K562 (cell line): ENCODE data around the gene CDC26. TPM values are rescaled to one million over a fixed set of nuclear protein-coding genes. Genes with fewer than 3 reads are reported as not detected.
A peak's percentile ranks its signal among the peaks of the same experiment; 100 is the strongest.

Experiments
- ATAC-seq: fragments of 200-7000 bp; cut with Tn5 transposase; 3 replicates; pipeline ENCODE4 v1.9.1; 2020; ENCODE audit warnings: moderate library complexity
- BruUV-seq: library from RNA; stranded (reverse); fragments of 400-500 nt; replicated peaks from 2 replicates; lab custom pipeline; 2021; lab: Mats Ljungman, UMichigan
- CTCF ChIA-PET: fragments of 300-600 bp; formaldehyde crosslinking; extraction: SDS; loops from one replicate; lab custom pipeline; 2021; ENCODE audit warnings: low intra/inter-chr PET ratio; lab: Yijun Ruan, JAX
- POLR2A ChIA-PET: fragments of 300-600, 350-650 bp; sonication (Branson Sonifier 250); formaldehyde crosslinking; extraction: SDS; loops from one replicate; lab custom pipeline; 2021; ENCODE audit warnings: antibody characterized with exemption, inconsistent platforms; lab: Yijun Ruan, JAX
- DNase-seq, 4 experiments: peaks; one replicate each; pipeline versions ENCODE4 v3.0.0 to v3.0.0-alpha.2; 2011 to 2018; ENCODE audit warnings: low spot score in 3 of 4, mixed read lengths in 3 of 4; ENCODE audit errors: extremely low read depth in 1 of 4
- FAIRE-seq: peaks from 2 replicates; lab custom pipeline; 2011; peaks lifted over from hg19 to GRCh38; lab: Jason Lieb, UNC
- H2AFZ ChIP-seq: 2 replicates; pipeline ENCODE4 v1.6.0; 2011; ENCODE audit warnings: low read depth, low read length, control low read depth, inconsistent platforms
- H3K27ac ChIP-seq: fragments of 200-600 bp; 3 replicates; pipeline ENCODE4 v1.8.0; 2011; ENCODE audit warnings: low read depth, mild to moderate bottlenecking, control low read depth, inconsistent platforms, low read length, moderate library complexity, mixed read lengths; ENCODE audit errors: extremely low read depth
- H3K27me3 ChIP-seq, 2 experiments: fragments of 300-600 bp in 1 of 2; 2 replicates in 1 of 2; 3 replicates in 1 of 2; pipeline versions ENCODE4 v1.6.0 to v1.8.0; 2011; ENCODE audit warnings: inconsistent platforms in 2 of 2, low read length in 2 of 2, mild to moderate bottlenecking in 1 of 2, mixed read lengths in 1 of 2, moderate library complexity in 1 of 2; ENCODE audit not compliant: control insufficient read depth in 2 of 2, insufficient read depth in 2 of 2
- H3K36me3 ChIP-seq: fragments of 300-600 bp; 3 replicates; pipeline ENCODE4 v1.8.0; 2011; ENCODE audit warnings: mild to moderate bottlenecking, low read length, inconsistent platforms; ENCODE audit not compliant: control insufficient read depth, insufficient read depth
- H3K4me1 ChIP-seq, 2 experiments: fragments of 200-600 bp in 1 of 2; replicated peaks in 1 of 2; 2 replicates in 1 of 2; 3 replicates in 1 of 2; pipeline versions ENCODE4 v1.5.1 to v1.8.0; 2011; ENCODE audit warnings: inconsistent platforms in 2 of 2, low read length in 2 of 2, mild to moderate bottlenecking in 1 of 2, mixed read lengths in 1 of 2, moderate library complexity in 1 of 2; ENCODE audit not compliant: control insufficient read depth in 2 of 2, insufficient read depth in 2 of 2
- H3K4me2 ChIP-seq: 2 replicates; pipeline ENCODE4 v1.6.1; 2011; ENCODE audit warnings: low read length, control low read depth, inconsistent platforms, mixed read lengths; ENCODE audit not compliant: insufficient read depth
- H3K4me3 ChIP-seq: fragments of 200-600 bp; sonication (generic), shearing (Covaris generic); 2 replicates; pipeline ENCODE4 v1.5.1; 2016; ENCODE audit warnings: control low read depth, inconsistent platforms
- H3K79me2 ChIP-seq: fragments of 200-600 bp; 3 replicates; pipeline ENCODE4 v1.8.0; 2011; ENCODE audit warnings: low read length, inconsistent platforms; ENCODE audit not compliant: control insufficient read depth, insufficient read depth
- H3K9ac ChIP-seq, 2 experiments: 2 replicates each; pipeline versions ENCODE4 v1.6.0 to v1.6.1; 2011; ENCODE audit warnings: low read depth in 2 of 2, low read length in 2 of 2, control low read depth in 1 of 2, inconsistent platforms in 1 of 2, mild to moderate bottlenecking in 1 of 2, mixed read lengths in 1 of 2; ENCODE audit not compliant: insufficient read depth in 1 of 2
- H3K9me1 ChIP-seq: one replicate; pipeline ENCODE4 v1.6.0; 2011; ENCODE audit warnings: inconsistent platforms, mild to moderate bottlenecking, low read length, moderate library complexity; ENCODE audit not compliant: control insufficient read depth, insufficient read depth
- H3K9me3 ChIP-seq: replicated peaks from 2 replicates; pipeline ENCODE4 v1.5.1; 2011; ENCODE audit warnings: low read depth, low read length, inconsistent platforms; ENCODE audit not compliant: control insufficient read depth, insufficient read depth
- H4K20me1 ChIP-seq: replicated peaks from 2 replicates; pipeline ENCODE4 v1.6.1; 2011; ENCODE audit warnings: low read length, inconsistent platforms, mixed read lengths; ENCODE audit not compliant: control insufficient read depth, insufficient read depth
- CEBPZ ChIP-seq: fragments of 150-350 bp; IDR thresholded peaks from 2 replicates; pipeline ENCODE4 v1.6.1; 2014; ENCODE audit warnings: low read depth, mild to moderate bottlenecking, low read length, borderline replicate concordance
- CSDE1 ChIP-seq, 2 experiments: fragments of 450-650 bp; IDR thresholded peaks; 2 replicates each; pipeline ENCODE4 v1.6.1; 2016; ENCODE audit warnings: mild to moderate bottlenecking in 1 of 2
- ETV5 ChIP-seq: sonication (generic); formaldehyde crosslinking; IDR thresholded peaks from 2 replicates; pipeline ENCODE4 v1.4.0; 2020; ENCODE audit warnings: low read depth, mild to moderate bottlenecking, missing genetic modification reagents
- HNRNPUL1 ChIP-seq: fragments of 200-400 bp; formaldehyde crosslinking; IDR thresholded peaks from 2 replicates; pipeline ENCODE4 v1.6.1; 2017; ENCODE audit warnings: low read length
- KAT8 ChIP-seq: fragments of 450-650 bp; IDR thresholded peaks from 2 replicates; pipeline ENCODE4 v1.6.1; 2016; ENCODE audit warnings: low read depth, mild to moderate bottlenecking
- L3MBTL2 ChIP-seq: fragments of 450-650 bp; IDR thresholded peaks from 2 replicates; pipeline ENCODE4 v1.6.1; 2016; ENCODE audit warnings: mild to moderate bottlenecking, moderate library complexity
- MEF2A ChIP-seq: IDR thresholded peaks from 2 replicates; pipeline ENCODE4 v1.6.1; 2011; ENCODE audit warnings: low read depth, mild to moderate bottlenecking, low read length, moderate library complexity; ENCODE audit not compliant: control insufficient read depth
- NEUROD1 ChIP-seq: fragments of 150-350 bp; IDR thresholded peaks from 2 replicates; pipeline ENCODE4 v1.6.1; 2014; ENCODE audit warnings: borderline replicate concordance, low read length, low read depth; ENCODE audit not compliant: partially characterized antibody
- SPI1 ChIP-seq: IDR thresholded peaks from 2 replicates; pipeline ENCODE4 v1.6.1; 2011; ENCODE audit warnings: low read depth, low read length, control low read depth, borderline replicate concordance
- TCF7L2 ChIP-seq: fragments of 150-350 bp; IDR thresholded peaks from 2 replicates; pipeline ENCODE4 v1.6.1; 2016; ENCODE audit warnings: low read depth, mild to moderate bottlenecking, low read length, moderate library complexity
- YBX1 ChIP-seq: fragments of 450-650 bp; IDR thresholded peaks from 2 replicates; pipeline ENCODE4 v1.7.1; 2016; ENCODE audit warnings: mild to moderate bottlenecking
- ZBTB43 ChIP-seq: sonication (generic); formaldehyde crosslinking; IDR thresholded peaks from 2 replicates; pipeline ENCODE4 v1.8.0; 2023; ENCODE audit warnings: mild to moderate bottlenecking, missing genetic modification reagents
- ZNF143 ChIP-seq: sonication (generic); formaldehyde crosslinking; IDR thresholded peaks from 2 replicates; pipeline ENCODE4 v1.9.0; 2022; ENCODE audit warnings: mild to moderate bottlenecking, missing genetic modification reagents
- ZNF830 ChIP-seq: fragments of 250-450 bp; sonication (Bioruptor Pico); IDR thresholded peaks from 2 replicates; pipeline ENCODE4 v1.5.0; 2021; ENCODE audit warnings: mild to moderate bottlenecking
- WGBS: fragments of 100-300 bp; shearing (Covaris generic); methylation state at CpG from one replicate; pipeline ENCODE4 v1.1.6; 2016; ENCODE audit warnings: low coverage, mixed read lengths; ENCODE audit not compliant: insufficient coverage; ENCODE audit errors: missing lambda C conversion rate; 5-methylcytosine and 5-hydroxymethylcytosine counted together
- in situ Hi-C: fragments of 300-500 bp; cut with MboI; formaldehyde crosslinking; loops from 4 replicates; pipeline ENCODE4 v1.15.0; 2018; ENCODE audit warnings: inconsistent platforms, mixed read lengths
- intact Hi-C: fragments of 100-400 bp; cut with micrococcal nuclease; formaldehyde crosslinking; loops from 2 replicates; pipeline ENCODE4 v1.14.2; 2022
- polyA plus RNA-seq, 8 experiments: library from polyadenylated mRNA; depleted of rRNA in 4 of 8; stranded (reverse) in 5 of 8; unstranded in 3 of 8; fragments of >200 nt; fragmentation: Nextera tagmentation in 2 of 8; fragmentation: Illumina TruSeq in 1 of 8; extraction: Ambion mirVana in 2 of 8; extraction: Trizol in 1 of 8; gene quantifications; 2 replicates each; pipeline versions ENCODE4 v1.2.1 to v1.2.3, GENCODE V29; 2011 to 2014; ENCODE audit warnings: inconsistent platforms in 1 of 8, missing spikeins in 1 of 8
- total RNA-seq, 7 experiments: library from RNA; depleted of rRNA in 6 of 7; stranded (reverse); fragments of >200 nt in 6 of 7; fragmentation: Illumina TruSeq in 2 of 7; extraction: Trizol in 2 of 7; gene quantifications; 2 replicates each; pipeline versions ENCODE4 v1.2.1 to v1.2.3, GENCODE V29; 2011 to 2021; ENCODE audit warnings: low replicate concordance in 1 of 7

Gene CDC26
- total and polyA plus RNA-seq, 9 of the 15 experiments (the other 6 are each of a cell fraction or from before 2014, with no cell fraction given), result 33.0 to 147 (median 60.0) TPM

- DNase-seq, result no peak
- no peaks in the 10 kb centered on the region for H3K27me3 ChIP-seq
- ChIA-PET POLR2A (interaction anchor here (0.6 to 1.6 kb wide), 2 partner anchors 16 to 421 kb away, joined by 3 to 6 read pairs; partner anchors contain the start of genes FKBP15 and SLC31A1), CTCF (no interaction called here)
- intact Hi-C loops, result no loop called here
- 75% methylated on average over 4 of the region's 4 CpGs for whole genome bisulfite sequencing
- BruUV-seq, result no TSS peak
- TF ChIP-seq YBX1, result no peak
- no peak for TF ChIP-seq CEBPZ
- TF ChIP-seq ETV5 (CRISPR knock-in tag), result no peak
- TF ChIP-seq SPI1, result no peak
- no peak for TF ChIP-seq TCF7L2
- no peak for TF ChIP-seq ZNF830 (CRISPR knock-in tag)
- no peak for TF ChIP-seq HNRNPUL1
- no peak for TF ChIP-seq KAT8
- TF ChIP-seq MEF2A, result no peak
- TF ChIP-seq ZNF143 (CRISPR knock-in tag), result no peak
- no peak for TF ChIP-seq CSDE1 (IDR thresholded peaks at IDR 0.05)
- TF ChIP-seq NEUROD1, result no peak
- TF ChIP-seq L3MBTL2, result no peak
- no peak for TF ChIP-seq ZBTB43 (CRISPR knock-in tag)
- H3K4me3 ChIP-seq, result no peak overlapping the region
- H3K9me3 ChIP-seq, result no peaks in the 10 kb centered on the region
- no peaks in the 10 kb centered on the region for H3K9me1 ChIP-seq
- H2AFZ ChIP-seq, result no peak overlapping the region
- H4K20me1 ChIP-seq, result 0 out of 2 replicates have a peak, but pooled peaks cover 5% of the 10 kb centered on the region
- H3K4me2 ChIP-seq, result no peak overlapping the region
- in situ Hi-C loops, result no loop called here
- ATAC-seq, result peak; percentile 17; the same call in 1 of the 3 replicates
- peaks cover 0 to 9% of the 10 kb centered on the region in 2 experiments; a peak in 3 of 5 replicates for H3K4me1 ChIP-seq
- FAIRE-seq, result no peak
- no peak overlapping the region for H3K27ac ChIP-seq
- H3K36me3 ChIP-seq, result peaks cover 7% of the 10 kb centered on the region; the same call in 1 of the 3 replicates
- peaks cover 15% of the 10 kb centered on the region for H3K79me2 ChIP-seq
- no peak overlapping the region; a peak in 1 of 4 replicates for H3K9ac ChIP-seq
Observed at GRCh38 chr9:113237026-113237425, 38.3 kb downstream of the CDC26 start.
